Upper lobe of left lung (tissue), 4 donors: ENCODE results near the gene JARID2.

Experiments
- EP300 ChIP-seq, 4 donors: sonication (generic); formaldehyde crosslinking; IDR thresholded peaks; one replicate each; pipeline ENCODE4 v1.5.1; 2017; ENCODE audit warnings: antibody characterized with exemption in 4 of 4, control low read depth in 2 of 4
- POLR2A ChIP-seq, 4 donors: fragments of 450-650 bp; IDR thresholded peaks; one replicate each; pipeline ENCODE4 v1.5.1; 2016 to 2017; ENCODE audit warnings: antibody characterized with exemption in 4 of 4, mild to moderate bottlenecking in 2 of 4
- POLR2AphosphoS5 ChIP-seq, 2 donors: sonication (generic); formaldehyde crosslinking; IDR thresholded peaks; one replicate each; pipeline ENCODE4 v1.5.1; 2017; ENCODE audit warnings: antibody characterized with exemption in 2 of 2
- TF ChIP-seq, protein P1 (sequence below), 6 experiments: fragments of 450-650 bp in 4 of 6; fragments of 200-600 bp in 2 of 6; sonication (generic) in 2 of 6; IDR thresholded peaks; one replicate each; pipeline ENCODE4 v1.5.1; 2016 to 2019; ENCODE audit warnings: antibody characterized with exemption in 6 of 6

DNA sequence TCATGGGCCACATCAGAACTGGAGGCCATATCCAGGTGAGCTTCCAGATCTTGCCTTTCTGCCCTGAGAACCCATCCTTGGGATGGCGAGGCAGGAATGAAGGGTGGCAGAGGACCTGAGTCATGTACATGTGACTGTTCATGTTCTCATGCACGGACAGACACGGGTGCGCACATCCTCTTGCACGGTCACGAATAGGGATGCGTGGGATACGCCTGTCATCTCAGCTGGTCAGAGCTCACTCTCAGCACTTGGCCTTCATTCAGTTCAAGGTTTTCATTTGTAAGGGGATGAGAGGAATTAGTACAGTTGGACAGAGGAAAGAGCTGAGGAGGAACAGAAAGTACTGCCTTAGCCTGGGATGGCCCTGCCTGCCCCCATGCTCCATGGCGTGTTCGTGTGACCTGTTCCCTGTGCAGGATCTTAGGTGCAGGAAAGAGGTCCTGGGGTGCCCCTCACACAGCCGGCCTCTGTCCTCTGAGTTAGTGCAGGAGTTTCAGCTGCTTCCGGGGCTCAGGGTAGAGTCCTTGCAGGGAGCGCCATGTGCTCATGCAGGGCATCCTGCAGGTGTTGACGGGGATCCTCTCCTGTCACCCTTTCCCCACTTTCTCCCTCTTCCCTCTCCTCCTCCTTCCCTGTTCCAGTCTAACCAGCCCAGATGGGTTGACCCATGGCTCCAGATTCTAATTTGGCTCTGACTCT is 243.5 kb downstream of the JARID2 start:
- TF ChIP-seq, protein P1, sequence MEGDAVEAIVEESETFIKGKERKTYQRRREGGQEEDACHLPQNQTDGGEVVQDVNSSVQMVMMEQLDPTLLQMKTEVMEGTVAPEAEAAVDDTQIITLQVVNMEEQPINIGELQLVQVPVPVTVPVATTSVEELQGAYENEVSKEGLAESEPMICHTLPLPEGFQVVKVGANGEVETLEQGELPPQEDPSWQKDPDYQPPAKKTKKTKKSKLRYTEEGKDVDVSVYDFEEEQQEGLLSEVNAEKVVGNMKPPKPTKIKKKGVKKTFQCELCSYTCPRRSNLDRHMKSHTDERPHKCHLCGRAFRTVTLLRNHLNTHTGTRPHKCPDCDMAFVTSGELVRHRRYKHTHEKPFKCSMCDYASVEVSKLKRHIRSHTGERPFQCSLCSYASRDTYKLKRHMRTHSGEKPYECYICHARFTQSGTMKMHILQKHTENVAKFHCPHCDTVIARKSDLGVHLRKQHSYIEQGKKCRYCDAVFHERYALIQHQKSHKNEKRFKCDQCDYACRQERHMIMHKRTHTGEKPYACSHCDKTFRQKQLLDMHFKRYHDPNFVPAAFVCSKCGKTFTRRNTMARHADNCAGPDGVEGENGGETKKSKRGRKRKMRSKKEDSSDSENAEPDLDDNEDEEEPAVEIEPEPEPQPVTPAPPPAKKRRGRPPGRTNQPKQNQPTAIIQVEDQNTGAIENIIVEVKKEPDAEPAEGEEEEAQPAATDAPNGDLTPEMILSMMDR (IDR thresholded peaks at IDR 0.05): no peak
- TF ChIP-seq POLR2A (IDR thresholded peaks at IDR 0.05) (no peak), POLR2AphosphoS5 (IDR thresholded peaks at IDR 0.05) (no peak), EP300 (IDR thresholded peaks at IDR 0.05) (no peak)
